NCI-H128 (cell line): ENCODE data around the gene TMEM30B.

ENCODE experiments used
- DNase-seq: peaks from one replicate; lab custom pipeline; 2025; ENCODE audit not compliant: unreplicated experiment; lab: John Stamatoyannopoulos, UW

TMEM30B gene

DNA sequence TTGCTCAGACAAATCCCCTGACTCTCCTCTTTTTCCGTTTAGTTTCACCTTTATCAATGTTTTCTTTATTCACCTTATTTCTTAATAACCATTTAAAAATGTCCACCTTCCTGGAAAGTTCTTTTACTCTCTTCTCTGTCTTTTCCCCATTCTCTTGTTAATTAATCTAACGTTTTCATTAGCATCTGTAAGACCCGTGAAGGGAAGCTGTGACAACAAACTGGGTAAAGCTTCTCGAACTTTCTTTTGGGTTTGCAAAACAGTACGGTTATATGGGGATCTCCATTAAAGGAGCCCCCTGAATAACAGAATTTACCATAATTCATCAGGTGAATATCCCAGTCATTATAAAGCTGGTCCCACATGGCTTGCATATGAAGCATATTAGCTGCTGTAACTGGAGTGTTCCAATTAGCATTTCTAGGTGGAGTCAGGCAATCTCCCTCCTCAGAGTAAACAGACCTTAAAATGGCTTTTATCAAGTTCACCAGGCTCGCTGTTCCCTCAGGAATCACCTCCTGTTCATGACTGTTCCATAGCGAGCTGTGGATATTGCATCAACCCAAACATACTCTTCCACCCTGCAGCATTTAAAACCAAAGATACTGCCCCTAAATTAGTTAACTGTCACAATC is 42.4 kb downstream of the TMEM30B start:
- no peak for DNase-seq

DNA sequence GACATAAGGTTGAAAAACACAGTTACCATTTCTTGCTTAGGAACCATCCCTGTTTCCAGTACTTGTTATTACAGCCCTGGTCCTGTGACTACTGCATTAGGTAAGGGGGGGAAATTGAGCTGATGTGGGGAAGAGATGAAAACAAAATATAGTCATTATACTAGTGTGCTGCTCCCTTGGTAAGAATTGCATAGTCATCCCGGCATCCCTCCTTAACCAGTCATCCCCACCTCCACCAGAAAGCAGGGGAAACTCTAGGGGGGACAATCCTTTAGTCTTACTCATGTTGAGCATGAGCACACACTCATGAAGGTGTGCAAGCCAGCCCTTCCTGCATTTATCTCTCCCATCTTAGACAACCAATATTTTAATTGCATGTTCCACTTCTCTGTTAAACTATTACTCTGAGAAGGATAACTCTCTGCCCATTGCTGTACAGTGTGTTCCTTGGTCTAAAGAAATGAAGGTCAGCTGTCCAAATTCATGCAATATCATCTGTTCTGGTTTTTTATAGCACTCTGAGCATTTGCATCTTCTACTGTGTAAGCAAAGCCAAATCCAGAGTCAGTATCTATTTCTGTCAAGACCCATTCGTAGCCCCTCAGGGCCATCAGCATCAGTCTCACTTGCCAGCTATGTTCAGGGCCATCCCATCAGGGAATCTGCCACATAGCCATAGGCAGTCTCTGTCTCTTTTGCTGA is 46.8 kb downstream of the TMEM30B start:
- DNase-seq, result no peak

DNA sequence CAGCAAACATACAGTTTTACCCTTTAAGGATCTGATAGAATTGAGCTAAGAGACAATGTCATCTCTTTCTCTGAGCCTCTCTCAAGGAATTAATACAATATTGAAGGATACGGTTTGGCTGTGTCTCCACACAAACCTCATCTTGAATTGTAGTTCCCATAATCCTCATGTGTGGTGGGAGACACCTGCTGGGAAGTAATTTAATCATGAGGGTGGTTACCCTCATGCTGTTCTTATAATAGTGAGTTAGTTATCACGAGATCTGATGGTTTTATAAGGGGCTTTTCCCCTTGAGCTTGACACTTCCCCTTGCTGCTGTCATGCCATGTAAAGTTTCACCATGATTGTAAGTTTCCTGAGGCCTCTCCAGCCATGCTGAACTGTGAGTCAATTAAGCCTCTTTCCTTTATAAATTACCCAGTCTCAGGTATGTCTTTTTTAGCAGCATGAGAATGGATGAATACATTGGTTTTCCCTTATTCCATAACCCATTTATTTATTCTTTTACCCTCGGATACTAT is 47.6 kb downstream of the TMEM30B start:
- no peak for DNase-seq

DNA sequence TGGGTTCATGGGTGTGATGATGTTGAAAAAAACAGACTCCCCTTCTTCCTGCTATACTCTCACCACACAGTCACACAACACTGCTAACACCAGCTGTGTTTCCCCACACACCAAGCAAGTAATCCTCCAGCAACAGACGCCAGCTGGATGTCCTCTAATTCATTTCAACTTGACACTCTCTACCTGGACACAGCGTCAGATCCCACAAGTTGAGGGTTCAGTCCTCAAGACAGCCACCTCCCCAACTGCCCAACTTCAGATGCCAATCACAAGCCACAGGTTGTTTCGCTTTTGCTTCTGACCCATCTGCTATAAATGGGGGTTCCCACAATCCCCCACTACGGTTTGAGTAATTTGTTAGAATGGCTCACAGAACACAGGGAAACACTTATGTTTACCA is 49.3 kb downstream of the TMEM30B start:
- no peak for DNase-seq

DNA sequence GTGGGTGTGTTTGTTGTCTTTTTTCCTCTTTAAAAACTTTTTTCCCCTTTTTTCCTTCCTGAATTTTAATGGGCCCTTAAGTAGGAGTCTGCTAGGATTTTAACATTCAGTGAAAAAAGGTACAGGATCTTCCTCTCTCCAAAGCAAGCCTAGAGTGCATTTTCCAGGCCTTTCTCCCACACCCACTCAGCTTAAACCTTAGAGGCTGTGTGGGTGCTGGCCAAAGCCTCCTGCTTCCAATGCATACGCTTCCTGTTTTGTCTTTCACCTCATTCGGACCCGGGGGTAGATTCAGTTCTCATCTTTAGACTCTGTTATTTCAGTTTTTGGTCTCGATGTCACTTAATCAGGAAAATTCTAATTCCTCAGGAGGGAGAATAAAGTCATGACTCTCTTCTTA is 51.2 kb downstream of the TMEM30B start:
- DNase-seq, result no peak

DNA sequence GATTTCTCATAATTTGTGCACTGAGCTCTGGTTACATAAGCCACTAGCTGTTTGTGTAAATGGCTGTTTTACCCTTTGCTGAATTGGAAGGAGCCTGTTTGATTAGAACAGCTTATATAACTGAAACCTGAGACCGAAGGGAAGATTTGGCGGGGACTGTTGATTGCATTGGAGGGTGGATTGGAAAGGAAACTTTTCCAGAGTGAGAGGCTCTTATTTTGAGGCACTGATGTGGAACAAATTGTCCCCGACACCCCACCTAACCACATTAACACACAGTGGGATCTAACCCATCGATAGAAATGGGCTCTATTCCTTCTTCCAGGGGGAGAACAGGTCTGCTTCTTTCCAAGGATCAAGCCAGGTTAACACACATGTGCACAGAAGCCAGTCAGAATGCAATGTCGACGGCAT is 51.7 kb downstream of the TMEM30B start:
- DNase-seq, result peak; percentile 89

DNA sequence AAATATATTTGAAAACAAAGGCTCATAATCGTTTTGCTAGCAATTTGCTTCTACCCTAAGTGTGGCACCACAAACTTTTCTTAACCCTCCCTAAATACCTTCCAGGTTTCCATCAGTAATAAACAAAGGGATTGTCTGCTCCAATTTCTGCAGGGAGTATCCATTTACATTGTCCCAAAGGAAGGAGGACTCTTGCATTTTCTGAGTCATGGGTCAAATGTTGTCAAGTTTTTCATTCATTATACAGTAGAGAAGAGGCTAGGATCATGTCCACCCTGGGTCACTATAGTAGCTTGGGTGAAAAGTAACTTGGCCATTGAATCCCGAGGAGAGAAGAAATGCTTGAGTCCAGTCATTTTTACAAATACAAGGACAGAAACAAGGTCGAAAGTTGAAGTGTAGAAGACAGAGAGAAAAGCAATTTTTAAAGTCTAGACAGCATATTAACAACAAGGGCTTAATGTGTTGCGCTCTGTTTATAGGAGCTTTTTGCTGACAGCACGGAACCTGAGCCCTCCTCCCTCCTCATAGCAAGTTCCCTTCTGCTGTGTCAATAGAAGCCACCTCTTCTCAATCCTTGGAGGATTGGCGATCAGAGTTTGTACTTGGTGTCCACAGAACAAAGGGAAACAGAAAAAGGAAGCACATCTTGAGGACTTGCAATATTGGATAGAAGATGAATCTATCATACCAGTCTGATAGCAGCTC is 53.1 kb downstream of the TMEM30B start:
- DNase-seq, result no peak
